Middle frontal gyrus (tissue), 1 donor: ENCODE measurements around the gene FOLR2.
"Not testable (repeated sequence)": the region's sequence is repeated elsewhere in the genome, so short reads cannot be mapped to it uniquely, and the experiment has no call there.

ENCODE experiments used
- DNase-seq: peaks from one replicate; pipeline ENCODE4 v3.0.0-alpha.2; 2015; ENCODE audit warnings: low spot score; ENCODE audit errors: extremely low spot score

The FOLR2 gene

GRCh38 chr11:72216638-72217037, at the start of gene FOLR2:
Gene FOLR2, plus strand, starts transcription at chr11:72216794. Its CDS starts 1,791 bp downstream, at chr11:72218585.
- no peak for DNase-seq

GRCh38 chr11:72169046-72169555, 47.5 kb upstream of the FOLR2 start:
- DNase-seq = not testable (repeated sequence)

DNA sequence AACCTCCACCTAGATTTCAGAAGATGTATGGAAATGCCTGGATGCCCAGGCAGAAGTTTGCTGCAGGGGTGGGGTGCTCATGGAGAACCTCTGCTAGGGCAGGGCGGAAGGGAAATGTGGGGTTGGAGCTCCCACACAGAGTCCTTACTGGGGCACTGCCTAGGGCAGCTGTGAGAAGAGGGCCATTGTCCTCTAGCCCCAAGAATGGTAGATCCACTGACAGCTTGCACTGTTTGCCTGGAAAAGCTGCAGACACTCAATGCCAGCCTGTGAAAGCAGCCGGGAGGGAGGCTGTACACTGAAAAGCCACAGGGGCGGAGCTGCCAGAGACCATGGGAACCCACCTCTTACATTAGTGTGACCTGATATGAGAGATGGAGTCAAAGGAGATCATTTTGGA, 46.8 kb upstream of the FOLR2 start:
- DNase-seq = not testable (repeated sequence)

DNA sequence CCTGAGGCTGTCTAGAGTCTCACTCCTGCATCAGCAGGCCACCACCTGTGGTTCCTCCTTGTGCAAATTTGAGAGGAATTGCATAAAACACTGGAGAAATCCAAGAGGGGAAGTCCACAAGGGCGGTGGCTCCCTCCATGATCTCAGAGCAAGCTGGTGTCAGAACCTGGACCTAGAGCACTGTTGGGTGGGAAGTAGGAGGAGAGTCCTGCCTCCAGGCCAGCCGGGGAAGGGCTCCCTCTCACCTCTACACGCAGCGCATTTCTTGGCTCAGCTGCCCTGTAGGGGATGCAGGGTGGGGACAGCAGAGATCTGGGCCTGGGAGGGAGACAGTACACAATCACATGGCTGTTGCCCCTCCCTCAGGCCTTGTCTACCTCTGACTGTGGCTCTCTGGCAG, 44.6 kb upstream of the FOLR2 start:
- not testable (repeated sequence) for DNase-seq

- DNase-seq = no peak
These were observed 43.3 kb upstream of the FOLR2 start for GRCh38 chr11:72173291-72173690.

DNA sequence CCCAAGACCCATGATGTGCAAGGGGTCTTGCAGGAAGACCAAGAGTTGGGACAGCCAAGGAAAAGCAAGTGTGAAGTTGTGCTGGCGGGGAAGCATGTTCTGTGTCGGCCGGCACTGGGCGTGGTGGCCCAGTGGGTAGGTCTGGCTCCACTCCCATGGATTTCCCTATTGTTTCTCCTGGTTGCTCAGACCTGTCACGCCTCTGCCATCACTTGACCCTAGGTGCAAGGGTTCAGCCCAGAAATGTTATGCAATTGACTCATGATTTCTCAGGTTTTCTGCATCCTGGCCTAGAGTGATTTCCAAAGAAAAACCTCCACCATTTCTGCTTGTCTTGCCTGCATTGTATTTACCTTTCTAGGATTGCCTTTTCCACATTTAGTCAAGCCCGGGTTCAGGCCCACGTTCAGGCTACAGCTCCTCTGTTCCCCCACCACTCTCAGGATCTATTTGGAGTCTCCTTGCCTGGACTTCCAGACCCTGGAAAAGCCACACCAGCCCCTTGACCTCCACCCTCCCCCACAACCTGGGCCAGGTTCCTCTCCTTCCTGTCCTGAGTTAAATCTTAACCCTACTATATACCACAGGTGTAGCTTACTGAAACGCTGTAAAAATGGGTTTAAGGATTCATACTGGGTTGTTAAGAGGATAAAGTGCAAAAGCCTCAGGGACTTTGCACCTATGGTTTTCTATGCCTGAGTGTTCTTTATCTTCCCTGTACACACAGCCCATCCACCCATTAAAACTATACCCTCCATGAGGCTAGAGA, 42.1 kb upstream of the FOLR2 start:
- DNase-seq = no peak

DNA sequence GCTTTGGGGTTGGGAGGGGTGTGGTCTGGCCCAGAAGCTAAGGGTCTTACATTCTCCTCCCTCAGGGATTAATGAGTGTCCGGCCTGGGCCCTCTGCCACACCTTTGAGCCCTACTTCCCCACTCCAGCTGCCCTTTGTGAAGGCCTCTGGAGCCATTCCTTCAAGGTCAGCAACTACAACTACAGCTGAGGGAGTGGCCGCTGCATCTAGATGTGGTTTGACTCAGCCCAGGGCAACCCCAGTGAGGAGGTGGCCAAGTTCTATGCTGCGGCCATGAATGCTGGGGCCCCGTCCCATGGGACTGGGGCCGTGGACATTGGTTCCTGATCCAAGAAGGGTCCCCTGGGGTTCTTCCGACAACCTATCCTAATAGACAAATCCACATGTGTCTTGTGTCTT, 38.9 kb upstream of the FOLR2 start:
- no peak for DNase-seq

DNA sequence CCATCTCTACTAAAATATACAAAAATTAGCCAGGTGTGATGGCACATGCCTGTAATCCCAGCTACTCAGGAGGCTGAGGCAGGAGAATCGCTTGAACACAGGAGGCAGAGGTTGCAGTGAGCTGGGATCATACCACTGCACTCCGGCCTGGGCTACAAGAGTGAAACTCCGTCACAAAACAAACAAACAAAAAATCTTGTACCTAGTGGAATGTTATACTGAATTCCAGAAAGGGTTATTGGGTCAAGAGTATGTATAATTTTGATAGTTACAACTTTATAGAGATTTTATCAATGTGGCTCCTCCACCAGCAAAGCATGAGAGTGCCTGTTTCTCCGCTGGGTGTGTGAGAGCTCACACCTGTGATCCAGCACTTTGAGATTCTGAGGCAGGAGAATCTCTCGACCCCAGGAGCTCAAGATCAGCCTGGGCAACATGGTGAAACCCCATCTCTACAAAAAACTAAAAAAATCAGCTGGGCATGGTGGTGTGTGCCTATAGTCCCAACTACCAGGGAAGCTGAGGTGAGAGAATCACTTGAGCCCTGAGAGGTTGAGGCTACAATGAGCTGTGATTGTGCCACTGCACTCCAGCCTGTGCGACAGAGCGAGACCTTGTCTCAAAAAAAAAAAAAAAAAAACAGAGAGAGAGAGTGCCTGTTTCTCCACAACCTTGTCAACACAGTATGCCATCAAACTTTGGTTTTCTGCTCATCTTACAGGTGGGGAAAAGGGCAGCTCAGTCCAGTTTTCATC, 37.4 kb upstream of the FOLR2 start:
- DNase-seq = no peak

- DNase-seq = no peak
These were observed 36.7 kb upstream of the FOLR2 start for GRCh38 chr11:72179804-72180396.

DNA sequence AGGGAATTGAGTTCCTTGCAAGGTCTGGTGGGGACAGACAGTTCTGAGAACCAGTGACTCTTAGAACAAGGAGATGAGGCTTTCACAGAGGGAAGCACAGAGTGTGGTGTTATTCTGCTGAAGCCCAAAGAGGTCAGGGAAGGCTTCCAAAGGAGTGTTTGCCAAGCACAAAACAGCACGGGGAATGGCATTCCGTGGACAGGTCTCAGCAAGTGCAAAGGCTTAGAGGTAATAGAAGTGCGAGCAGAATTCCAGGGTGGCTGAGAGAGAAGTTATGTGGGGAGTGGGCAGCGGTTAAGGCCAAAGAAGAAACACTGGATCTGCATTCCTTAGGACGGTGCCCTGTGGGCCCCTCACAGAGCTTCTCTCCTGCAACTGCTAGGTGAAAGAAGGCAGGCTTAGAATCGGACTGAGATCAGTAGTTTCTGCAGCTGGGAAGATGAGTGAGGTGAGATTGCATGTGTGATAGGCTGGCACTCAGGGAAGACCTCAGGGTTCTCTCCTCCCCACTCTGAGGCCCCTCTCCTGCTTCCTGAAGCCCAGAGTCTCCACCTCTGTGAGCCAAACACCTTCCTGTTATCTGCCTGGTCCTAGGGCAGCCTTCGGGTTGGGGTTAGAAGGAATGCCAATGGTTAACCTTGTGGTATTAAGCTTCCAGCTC, 35.6 kb upstream of the FOLR2 start:
- DNase-seq = not testable (repeated sequence)

DNA sequence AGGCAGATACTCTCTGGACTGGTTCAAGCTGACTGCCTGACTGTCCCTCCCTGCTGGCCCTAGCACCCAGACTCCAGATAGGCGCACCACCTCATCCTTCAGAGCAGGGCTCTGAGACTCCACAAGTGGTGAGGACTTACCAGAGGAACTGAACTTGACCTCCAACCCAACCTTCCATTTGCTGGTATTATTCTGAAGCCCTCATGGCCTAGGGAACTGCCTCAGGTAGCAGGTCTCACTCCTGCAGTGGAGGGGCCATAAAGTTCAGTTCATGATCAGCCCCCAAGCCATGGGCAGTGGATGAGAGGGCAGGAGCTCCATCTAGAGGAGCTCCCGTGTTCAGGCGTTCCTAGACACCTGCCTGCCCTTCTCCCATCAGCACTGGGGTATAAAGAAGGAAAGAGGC, 35.0 kb upstream of the FOLR2 start:
- DNase-seq = not testable (repeated sequence)

DNA sequence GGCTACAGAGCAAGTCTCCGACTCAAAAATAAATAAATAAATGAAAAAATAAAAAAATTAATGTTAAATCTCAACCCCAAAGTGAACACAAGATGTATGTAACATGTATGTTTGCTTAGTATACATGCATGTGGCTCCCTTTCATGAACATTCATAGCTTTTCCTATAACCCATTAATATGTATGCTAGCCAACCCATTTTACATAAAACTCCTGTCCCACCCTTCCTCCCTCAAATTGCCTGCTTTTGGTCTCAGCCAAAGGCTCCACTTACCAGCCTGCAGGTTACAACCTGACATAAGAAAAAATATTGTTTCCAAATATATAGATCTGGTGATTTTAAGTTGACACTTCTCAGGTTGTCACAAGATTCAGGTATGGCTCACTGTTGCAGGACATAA, 28.3 kb upstream of the FOLR2 start:
- no peak for DNase-seq

DNA sequence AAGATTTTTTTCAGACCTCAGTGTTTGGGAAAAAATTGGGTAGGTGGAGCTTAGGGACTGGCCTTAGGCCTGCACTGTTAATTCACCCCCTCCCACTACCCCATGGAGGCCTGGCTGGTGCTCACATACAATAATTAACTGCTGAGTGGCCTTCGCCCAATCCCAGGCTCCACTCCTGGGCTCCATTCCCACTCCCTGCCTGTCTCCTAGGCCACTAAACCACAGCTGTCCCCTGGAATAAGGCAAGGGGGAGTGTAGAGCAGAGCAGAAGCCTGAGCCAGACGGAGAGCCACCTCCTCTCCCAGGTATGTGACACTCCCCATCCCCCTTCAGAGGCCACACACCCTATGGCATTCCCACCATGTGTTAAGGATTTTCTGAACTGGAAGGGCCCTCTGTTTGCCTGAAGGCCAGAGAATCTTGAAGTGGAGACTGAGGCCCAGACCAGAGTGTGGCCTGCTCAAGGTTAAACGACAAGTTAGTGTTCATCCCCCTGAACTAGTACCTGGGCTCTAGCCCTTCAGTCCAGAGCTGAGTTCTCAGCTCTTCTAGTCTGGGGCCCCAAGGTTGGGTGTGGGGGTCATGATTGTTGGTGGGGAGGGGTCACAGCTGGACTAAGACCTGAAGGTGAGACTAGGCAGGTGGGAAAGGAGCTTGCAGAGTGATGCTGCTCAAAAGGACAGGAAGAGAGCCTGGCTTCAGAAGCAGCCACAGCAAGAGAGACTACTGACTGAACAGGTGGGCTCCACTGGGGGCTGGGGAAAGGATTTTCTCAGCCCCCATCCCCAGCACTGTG, 26.9 kb upstream of the FOLR2 start:
- no peak for DNase-seq

DNA sequence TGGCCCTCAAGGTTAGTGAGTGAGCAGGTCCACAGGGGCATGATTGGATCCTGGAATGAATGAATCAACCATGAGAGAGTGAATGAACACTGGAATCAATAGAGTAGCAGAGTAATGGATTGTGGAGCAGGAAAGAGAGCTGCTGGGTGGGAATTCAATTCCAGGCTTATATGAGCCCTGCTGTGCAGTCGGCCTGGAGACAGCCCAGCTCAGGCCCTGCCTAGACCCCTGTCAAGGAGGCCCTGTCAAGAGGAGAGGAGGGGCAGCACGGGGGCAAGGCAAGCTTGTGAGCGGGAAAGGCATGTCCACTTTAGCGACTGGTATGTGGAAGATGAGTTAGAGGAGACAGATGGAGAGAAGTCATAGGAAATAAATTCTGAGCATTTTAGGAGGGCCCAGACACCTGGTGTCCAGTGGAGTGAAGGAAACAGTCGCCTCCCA, 25.9 kb upstream of the FOLR2 start:
- DNase-seq = no peak

- DNase-seq = no peak
These were observed 24.6 kb upstream of the FOLR2 start, which contains the start of gene FOLR1 for GRCh38 chr11:72191961-72192381. Gene FOLR1, plus strand, starts transcription at chr11:72192140. Its CDS starts 34 bp downstream, at chr11:72192174.

DNA sequence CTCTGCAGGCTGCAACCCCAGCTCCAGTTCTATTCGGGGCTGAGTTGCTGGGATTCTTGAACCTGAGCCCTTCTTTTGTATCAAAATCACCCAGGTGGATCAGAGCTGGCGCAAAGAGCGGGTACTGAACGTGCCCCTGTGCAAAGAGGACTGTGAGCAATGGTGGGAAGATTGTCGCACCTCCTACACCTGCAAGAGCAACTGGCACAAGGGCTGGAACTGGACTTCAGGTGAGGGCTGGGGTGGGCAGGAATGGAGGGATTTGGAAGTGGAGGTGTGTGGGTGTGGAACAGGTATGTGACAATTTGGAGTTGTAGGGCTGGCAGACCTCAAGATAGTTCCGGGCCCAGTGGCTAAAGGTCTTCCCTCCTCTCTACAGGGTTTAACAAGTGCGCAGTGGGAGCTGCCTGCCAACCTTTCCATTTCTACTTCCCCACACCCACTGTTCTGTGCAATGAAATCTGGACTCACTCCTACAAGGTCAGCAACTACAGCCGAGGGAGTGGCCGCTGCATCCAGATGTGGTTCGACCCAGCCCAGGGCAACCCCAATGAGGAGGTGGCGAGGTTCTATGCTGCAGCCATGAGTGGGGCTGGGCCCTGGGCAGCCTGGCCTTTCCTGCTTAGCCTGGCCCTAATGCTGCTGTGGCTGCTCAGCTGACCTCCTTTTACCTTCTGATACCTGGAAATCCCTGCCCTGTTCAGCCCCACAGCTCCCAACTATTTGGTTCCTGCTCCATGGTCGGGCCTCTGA, 20.9 kb upstream of the FOLR2 start:
- DNase-seq = no peak

DNA sequence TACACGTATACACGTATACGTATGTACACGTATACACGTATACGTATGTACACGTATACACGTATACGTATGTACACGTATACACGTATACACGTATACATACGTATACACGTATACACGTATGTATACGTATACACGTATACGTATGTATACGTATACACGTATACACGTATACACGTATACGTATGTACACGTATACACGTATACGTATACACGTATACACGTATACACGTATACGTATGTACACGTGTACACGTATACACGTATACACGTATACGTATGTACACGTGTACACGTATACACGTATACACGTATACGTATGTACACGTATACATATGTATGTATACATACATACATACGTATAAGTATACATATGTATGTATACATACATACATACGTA, 15.1 kb upstream of the FOLR2 start:
- DNase-seq = not testable (repeated sequence)

DNA sequence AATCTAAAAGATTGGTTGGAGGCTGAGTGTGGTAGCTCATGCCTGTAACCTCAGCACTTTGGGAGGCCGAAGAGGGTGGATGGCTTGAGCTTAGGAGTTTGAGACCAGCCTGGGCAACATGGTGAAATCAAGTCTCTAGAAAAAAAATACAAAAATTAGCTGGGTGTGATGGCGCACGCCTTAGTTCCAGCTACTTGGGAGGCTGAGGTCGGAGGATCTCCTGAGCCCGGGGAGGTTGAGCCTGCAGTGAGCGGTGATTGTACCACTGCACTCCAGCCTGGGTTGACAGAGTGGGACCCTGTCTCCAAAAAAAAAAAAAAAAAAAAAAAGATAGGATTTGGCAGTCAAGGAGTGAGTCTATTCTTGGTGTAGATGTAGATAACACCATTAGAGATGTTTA, 14.0 kb upstream of the FOLR2 start:
- DNase-seq = no peak

- no peak for DNase-seq
These were observed 13.4 kb upstream of the FOLR2 start for GRCh38 chr11:72203163-72203562.

DNA sequence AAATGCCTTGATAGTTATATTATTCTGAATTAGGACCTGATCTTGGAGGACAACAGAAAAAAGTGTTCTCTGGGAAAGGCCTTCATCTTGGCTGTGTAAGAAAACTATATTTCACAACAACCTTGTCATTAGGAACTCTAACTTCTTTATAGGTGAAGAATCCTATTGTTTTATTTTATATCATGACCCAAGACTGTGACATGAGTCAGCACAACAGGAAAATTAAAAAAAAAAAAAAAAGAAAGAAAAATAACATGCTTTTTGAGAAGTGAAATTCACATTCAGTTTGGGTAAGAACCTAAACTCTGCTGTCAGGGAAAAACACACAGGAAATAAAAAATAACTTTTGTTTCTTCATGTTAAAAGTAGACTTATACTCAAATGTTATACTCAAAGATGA, 11.7 kb upstream of the FOLR2 start:
- no peak for DNase-seq
